EL (cell line): ENCODE results near the gene NAP1L5.

Source experiments
- DNase-seq: peaks from one replicate; pipeline ENCODE4 v3.0.0-alpha.2; 2016

NAP1L5 gene, protein sequence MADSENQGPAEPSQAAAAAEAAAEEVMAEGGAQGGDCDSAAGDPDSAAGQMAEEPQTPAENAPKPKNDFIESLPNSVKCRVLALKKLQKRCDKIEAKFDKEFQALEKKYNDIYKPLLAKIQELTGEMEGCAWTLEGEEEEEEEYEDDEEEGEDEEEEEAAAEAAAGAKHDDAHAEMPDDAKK

DNA sequence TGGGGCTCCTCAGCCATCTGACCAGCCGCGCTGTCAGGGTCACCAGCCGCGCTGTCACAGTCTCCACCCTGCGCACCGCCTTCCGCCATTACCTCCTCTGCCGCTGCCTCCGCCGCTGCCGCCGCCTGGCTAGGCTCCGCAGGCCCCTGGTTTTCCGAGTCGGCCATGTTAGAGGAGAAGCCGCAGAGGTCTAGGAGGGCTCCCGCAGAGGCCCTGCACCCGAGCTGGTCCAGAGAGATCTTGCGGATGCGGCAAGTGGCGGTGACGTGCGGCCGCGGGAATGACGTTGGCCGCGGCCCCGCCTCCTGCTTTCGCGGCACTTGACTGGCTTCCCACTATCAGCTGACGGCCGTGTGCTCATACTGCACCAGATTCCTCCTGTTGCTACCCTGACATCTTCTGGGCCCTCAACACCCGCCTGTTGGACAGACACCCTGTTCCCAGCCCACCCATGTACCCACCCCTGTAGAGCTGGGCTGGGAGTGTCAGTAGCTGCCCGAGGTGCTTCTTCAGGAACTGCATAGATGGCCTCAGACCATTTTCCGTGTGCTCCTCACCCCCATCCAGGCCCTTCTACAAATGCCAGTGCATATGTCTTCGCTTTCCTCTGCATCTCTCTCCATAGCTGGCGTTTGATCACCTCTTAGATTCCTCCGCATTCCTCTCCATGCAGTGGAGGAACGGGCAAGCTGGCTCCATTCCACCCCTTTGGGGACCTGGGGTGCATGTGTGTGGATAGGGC is at the start of gene NAP1L5:
TSS of gene NAP1L5 (minus strand) at position 242 of the 742 bp plus-strand sequence. CDS start at position 167, 75 bp downstream.
- peak; percentile 66 for DNase-seq

DNA sequence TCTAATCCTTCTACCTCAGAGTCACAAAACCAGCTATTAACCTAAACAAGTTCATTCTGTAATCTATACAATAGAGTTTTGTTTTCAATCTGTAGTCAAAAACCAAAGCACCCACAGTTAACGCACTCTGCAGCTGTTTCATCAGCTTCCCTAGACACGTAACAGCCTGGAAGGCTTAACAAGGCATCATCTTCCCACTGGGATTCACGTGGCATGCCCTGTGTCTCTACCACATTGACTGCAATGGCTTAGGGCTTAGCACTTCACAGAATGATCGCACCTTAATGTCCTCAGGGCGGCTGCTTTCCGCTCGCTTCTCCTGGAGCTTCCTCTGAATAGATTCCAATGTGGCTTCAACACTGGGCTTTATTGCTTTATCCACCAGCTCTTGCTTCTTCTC is 49.7 kb upstream of the NAP1L5 start:
- no peak for DNase-seq

DNA sequence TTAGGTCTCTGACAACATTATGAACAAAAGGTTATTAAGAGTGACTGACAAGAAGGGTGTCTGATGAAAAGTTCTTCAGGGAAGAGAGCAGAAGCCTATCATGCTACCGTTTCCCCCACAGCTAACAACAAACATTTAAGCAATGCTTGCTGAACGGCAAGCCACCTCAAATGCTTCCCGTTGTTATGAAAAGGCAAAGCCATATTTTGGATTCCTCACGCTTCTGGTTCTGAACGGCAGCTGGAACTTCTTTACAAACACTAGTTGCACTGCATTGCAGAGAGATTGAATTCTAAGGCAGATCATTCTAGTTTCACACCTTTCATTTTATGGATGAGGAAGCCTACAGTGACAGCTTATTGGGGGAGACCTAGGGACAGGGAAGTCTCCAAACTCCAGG is 48.6 kb upstream of the NAP1L5 start:
- no peak for DNase-seq

DNA sequence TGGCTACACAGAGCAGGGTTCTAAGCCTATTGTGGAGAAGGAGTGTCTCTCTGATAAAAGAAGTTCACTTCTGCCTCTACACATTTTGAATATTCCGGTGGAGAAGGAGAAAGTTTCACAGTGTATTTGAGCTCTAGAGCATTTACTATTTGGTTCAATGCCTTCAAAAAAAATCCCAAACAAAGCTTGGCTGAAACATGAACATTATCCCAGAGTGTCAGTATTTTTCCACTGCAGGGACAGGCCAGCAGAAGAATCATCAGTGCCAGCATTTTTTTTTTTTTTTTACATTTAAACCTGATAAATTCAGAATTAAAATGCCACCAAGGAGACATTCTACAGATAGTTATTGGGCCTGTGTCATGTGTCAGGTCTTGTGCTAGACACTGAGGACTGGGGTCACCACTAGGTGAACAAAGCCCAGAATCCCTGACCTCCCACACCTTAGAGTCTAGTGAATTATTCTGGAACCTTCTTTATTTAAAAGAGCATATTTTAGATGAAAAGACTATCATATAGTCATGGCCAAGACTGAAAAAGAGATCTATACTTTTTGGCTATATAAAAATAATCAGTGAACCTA is 48.0 kb upstream of the NAP1L5 start:
- DNase-seq = no peak

DNA sequence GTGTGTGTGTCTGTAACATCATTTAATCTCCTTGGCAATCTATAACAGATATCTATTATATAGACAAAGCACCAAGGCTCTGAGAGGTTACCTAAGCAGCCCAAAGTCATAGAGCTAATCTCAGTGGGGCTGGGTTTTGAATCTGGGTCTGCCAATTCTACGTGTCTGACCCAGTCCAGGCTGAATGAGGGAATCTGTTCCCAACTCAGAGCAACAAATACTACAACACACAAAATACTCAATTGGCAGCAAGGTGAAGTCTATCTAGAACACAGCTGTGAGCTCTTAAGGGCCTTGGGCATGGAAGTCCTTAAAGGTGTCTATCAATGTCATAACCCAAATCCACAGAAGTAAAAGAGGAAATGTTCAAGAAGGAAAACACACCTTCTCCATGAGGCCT is 47.5 kb upstream of the NAP1L5 start:
- DNase-seq = no peak

DNA sequence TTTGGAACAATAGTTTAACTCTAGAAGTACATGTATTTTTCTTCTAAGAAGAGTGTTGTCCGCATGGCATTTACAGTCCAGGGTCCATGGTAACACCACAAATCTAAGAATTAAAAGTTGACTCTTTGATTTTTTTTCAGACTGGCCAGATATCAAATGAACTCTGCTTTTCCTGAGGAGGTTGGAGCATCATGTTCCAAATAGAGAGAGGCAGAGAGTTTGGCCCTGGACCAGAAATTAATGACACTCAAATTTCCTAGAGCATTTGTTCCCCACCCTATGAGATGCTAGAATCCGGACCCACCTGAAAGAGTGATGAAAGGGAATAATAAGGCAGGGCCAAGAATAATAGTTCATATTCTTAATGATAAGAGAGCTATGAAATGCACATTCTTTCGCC is 47.0 kb upstream of the NAP1L5 start:
- DNase-seq = no peak

DNA sequence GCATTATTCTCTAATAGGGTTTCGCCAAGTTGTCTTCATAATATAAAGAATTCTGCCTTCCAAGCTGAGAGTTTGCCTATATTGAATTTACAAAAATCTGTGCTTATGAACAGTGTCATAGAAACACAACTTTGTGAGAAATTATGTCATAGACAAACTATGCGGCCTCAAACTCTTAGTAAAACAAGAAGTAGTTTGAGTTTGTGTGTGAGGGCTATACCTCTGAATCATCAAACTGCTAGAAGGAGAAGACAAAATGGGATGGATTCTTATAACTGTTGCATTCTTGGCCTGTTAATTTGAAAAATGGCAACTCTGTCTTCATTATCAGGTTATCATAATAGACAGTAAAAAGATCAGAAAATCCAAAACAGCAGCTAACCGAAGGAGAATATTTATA is 46.1 kb upstream of the NAP1L5 start:
- DNase-seq = peak; percentile 86

DNA sequence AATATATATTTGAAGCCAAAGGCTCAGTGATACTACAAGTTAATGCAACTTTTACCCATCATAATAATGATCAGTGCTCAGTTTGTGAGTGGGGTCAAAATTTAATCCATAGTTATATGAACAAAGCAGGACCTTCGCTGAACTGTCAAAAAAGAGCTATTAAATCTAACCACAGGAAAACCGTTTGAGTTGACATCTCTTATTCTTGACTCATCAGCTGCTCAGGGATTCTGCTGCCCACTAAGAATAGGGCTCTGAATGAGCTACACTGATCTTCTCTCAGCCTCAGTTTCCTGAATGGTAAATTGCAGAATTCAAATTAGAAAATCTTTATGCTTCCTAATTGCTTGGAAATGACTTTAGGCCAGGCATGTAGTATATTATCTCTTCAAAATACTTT is 44.9 kb upstream of the NAP1L5 start:
- peak; percentile 51 for DNase-seq

DNA sequence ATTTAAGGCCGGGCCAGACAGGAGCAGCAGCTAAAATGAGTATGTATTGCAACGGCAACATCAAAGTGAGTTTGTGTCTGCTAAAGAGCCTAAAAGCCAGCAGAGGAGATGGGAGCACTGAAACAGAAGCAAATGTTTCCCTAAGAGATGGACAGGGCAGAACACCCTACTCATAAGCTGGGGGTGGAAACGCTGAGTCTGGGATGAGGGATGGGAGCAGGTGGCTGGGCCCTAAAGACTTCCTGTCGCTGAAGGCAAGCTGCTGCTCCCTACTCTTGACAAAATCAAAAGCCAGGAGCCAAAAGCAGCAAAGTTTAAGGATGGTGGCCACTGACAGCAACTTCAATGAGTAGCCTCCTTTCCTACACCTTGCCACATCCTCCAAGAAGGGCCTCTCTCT is 40.6 kb upstream of the NAP1L5 start:
- DNase-seq = no peak

DNA sequence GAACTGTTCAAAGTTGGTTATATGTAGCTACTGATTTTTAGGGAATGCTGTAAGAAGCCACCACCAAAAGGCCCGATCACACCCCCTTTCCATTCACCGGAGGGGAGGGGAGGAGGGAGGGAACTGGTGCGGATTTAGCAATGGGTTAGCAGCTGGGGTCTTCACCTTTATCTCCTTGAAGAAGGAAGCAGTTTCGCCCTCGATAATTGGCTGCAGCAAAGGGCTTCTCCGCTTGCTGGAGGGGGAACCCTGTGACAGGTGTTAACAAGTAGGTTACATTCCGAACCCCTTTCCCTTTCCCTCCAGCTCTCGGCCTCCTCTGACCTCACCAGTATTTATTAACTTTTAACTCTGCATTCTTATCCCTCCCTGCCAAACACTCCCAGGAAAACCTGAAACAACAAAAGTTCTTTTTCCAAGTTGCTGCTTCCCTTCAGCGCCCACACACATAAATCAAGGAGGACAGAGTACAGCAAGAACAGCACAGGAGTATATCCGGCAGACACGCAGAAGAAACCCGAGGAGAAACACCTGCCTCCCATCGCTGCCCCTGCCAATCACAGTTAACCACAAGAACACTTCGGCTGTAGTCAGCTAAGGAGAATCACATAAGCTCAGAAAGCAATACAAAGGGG is 39.8 kb upstream of the NAP1L5 start:
- DNase-seq = no peak

DNA sequence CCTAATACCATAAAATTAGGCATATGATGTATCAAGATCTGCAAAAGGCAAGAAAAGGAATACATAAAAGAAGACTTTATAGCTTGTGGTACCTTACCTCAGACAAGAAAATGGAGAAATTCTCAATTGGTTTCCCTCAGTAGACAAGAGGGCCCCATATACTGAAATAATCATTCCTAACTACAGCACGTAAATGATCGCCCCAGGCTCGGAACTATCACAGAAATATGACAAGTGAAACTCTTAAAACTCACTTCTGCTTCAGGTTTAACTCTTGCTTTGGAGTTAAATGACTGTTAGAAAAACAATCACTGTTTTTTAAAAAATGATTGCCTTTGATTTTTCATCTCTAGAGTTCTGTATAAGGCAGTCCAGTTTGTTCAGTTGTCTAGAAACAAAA is 38.6 kb upstream of the NAP1L5 start:
- DNase-seq = no peak

DNA sequence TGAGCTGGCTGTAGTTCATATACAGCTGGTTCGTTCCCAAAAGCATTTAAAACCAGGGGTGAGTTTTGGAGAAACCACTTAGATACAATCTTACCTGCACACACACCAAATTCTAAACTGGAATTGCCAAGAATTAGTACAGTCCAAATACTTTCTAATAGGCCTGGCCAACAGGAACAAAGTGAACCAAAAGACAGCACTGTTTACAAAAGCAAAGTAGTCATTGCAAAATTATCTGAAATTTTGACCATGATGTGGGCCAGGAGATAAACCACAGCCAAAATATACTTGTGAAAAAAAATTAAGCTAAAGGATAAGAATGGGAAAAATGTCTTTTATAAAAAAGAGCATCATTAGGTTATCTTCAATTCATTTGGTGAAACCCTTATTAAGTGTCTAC is 37.9 kb upstream of the NAP1L5 start:
- DNase-seq = no peak

DNA sequence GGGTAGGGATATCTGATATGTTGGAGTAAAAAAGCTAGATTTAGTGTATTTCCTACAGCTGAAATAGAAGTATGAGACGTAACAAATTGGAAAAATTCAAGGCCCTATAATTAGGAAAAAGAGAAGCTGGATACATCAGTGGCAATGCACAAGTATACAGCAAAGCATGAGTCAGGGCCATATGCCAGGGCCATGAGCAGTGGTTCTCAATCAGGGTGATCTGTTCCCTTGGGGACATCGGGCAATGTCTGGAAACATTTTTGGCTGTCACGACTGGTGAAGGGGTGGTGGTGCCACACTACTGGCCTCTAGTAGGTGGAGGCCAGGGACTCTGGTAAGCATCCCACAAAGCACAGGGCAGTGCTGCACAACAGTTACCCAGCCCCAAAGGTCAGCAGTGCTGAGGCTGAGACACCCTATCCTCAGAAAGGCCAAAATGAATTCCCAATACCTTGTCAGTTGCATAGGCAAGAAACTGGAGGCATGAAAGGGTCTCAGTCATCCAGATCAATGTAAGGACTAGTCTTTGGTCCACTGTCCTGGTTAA is 36.8 kb upstream of the NAP1L5 start:
- DNase-seq = no peak

DNA sequence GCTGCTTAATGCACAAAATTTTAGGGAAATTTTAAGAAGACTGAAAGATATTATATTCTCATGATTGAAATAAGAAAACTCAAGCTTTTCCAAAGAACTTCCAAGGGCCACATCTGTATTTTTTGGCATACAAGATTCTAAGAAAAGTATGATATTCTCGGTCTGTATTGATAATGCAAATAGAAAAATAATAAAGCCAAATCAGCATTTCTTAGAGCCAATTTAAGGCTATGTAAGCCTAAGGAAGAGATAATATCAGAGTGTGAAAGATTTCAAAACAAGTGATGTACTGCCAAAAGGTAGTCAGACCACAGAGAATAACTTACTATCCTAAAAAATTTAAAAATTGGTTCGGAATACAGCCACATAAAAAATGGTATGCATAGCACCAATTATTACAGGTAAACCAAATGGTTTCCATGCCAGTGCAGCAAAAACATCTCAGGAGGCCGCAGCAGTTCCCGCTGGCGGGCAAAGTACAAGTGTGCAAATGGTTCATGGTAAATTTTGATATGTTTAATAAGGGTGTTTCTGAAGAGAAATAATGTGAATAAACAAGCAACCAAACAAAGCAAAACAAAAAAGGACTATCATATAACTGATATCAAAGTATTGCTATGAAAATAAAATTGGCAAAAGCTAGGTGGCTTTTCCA is 35.2 kb upstream of the NAP1L5 start:
- DNase-seq = no peak

DNA sequence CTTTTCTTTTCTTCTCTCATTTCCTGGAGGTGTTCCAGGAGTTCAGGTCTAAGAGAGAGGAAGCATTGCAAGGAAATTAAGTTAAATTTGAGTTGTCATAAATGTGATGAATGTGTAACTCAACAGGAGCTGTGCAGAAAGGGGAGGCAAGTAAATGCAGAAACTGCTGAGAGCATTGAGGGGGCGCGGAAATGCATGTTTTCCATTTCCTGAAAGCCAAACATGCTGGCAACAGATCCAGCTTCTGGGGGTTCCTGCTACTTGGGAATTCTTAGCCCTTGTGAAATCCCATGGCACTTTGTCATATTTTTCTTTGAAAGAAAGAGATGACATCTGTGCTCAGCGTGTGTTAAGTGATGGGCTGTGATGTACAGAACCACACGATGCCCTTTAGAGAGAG is 33.8 kb upstream of the NAP1L5 start:
- no peak for DNase-seq

DNA sequence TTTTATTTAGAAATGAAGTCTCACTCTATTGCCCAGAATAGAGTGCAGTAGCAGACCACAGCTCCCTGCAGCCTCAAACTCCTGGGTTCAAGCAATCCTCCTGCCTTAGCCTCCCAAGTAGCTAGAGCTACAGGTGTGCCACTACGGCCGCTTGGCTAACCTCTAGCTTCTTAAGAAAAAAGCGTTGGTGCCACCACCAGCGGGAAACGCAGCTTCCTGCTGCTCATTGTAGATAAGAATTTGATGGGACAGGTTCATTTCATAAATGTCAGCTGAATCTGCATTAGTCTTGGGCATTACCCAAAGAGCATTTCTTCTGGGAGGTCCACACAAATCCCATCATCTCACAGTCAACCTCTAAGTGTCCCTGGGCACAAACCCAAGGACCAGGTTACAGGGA is 33.2 kb upstream of the NAP1L5 start:
- DNase-seq = no peak

DNA sequence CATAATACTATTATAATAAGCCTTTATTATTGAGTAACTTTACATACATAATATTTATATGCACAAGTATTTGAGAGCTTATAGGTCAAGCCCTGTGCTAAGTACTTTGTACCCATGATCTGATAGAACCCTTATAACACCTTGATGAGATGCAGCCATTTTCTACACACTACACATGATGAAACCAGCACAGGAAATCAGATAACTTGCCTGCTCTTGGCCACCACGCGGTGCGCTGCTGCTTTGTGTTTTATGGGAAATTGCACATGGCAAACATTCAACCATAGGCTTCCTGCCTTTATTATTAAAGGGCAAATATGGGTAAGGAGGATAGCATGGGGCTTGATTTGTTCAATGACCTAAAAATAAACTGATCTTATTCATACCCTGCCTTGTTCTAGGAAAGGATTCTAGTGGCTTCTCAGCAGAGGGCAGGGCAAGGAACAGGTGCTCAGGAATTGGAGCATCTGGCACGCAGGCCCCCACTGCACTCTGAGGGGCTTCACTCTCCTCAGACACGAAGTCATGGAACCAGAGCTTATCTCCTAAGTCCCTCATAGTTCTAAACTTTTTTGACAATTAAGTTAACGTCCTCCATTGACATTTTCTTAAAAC is 31.6 kb upstream of the NAP1L5 start:
- no peak for DNase-seq

DNA sequence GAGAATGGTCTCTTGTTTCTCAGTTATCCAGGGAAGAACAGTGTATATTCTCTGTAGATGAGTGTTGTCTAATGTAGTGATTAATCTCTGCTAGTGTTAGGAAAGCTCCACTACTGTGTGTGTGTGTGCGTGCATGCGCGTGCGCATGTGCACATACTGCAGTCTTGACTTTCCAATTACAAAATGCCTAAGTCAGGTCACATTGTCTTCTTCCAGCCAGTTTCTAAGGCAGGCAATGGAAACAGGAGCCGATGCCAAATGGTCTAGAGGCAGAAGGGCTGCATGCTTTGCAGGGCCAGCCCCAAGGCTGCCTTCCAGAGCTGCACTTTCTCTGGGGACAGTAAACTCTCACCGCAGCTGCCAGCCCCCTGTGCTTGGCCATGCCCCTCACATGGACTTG is 30.5 kb upstream of the NAP1L5 start:
- no peak for DNase-seq

DNA sequence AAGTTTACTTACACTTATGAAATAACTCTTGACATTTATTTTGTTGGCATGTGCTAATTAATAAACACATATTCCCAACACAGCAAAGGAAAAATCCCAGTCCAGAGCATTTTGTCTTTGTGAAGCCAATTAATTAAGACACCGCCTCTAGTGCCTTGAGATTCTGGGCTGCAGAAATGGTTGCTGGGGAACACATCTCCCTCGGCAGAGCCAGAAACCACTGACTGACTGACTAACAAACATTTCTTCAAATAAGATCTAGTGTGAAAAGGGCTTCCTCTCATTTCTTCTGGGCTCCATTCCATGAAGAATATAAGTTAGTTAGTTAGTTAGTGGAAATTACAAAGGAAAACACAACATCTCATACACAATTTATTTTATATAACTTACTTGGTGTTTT is 28.4 kb upstream of the NAP1L5 start:
- DNase-seq = no peak

DNA sequence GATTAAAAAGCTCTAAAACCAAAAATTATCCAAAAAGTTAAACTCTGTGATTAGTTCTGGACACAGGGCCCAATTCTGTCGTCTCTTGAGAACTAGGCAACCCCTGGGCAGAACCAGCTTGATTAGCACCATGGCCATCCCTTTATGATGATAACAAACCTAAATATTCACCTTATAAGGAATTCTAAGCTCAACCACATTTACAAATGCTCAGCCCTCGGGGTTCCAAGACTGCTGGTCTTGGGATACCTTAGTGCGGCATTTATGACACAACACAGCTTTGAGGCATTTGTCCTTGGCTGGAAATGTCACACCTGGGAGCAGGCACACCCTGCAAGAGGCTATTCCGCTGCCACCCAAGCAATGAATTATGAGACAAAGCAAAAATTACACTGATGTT is 27.5 kb upstream of the NAP1L5 start:
- DNase-seq = no peak

DNA sequence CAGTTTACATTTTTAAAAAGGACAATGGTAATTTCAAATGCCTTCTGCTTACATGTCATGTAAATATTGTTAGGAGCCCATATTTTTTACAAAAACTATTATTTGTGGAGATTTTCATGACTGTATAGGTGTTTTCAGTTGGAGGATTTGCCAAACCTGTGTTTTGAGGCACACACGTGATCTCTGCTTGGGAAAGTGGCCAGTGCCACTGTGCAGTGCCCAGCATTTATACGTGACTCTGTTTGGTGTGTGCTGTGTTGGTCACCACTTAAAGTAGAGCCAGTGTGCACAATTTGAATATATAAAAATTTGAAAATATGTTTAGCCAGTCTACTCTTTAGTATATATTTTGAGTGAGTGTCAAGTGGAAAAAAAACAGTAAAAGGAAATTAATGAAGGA is 26.8 kb upstream of the NAP1L5 start:
- DNase-seq = no peak

DNA sequence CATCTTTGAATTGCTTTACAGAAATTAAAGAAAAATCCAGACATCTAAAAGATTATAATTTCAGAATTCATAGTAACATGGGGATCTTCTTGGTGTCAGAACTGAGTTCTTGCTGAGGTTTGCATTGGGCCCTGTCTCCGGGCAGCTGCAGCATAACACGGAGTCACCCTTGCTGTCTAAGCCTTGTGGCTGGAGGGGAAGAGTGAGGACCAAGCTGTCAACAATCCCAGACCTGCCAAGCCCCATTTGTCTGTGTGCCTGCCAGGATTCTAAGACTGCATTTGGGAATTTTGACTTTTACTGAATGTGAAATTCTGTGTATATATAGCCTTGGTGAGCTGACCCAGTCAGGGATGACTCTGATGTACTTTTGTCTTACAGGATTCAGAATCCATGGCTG is 25.2 kb upstream of the NAP1L5 start:
- no peak for DNase-seq

DNA sequence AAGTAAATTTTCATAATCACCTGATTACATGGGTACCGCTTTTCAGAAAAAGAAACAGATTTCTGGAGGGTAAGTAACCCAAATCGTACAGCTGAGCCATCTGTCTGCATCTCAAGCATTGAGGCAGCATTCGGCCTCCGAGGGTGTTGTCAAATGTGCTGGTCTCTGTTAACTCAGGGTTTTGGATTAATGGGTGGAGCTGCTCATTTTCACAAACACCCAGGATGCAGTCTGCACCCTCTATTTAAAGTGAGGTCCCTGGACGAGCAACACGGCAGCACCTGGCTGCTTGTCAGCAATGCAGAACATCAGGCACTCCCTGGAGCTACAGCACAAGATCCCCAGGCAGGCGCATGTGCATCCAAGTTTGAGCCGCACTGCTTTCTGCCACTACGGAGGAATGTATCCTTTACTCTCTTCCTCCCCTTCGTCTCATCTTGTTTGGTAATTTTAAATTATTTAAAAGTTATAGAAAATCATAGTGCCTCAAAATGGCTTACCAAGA is 24.7 kb upstream of the NAP1L5 start:
- no peak for DNase-seq
